Erythroblast (primary cell): Measurements from ENCODE around the gene TF.

ENCODE experiments used
- GATA1 ChIP-seq: IDR thresholded peaks from 2 replicates; pipeline ENCODE4 v1.6.1; 2011; ENCODE audit warnings: low read depth, mild to moderate bottlenecking, control low read depth, low read length, moderate library complexity
- POLR2A ChIP-seq: IDR thresholded peaks from 2 replicates; pipeline ENCODE4 v1.6.1; 2011; ENCODE audit warnings: mild to moderate bottlenecking, low read length

- TF ChIP-seq POLR2A (no peak), GATA1 (no peak)
Measured at GRCh38 chr3:133712017-133712416, 34.2 kb upstream of the TF start.
